DOHH2 (cell line): ENCODE data around the gene TMEM39B.

Experiments
- H3F3A ChIP-seq: fragments of 200-600 bp; sonication (generic), shearing (Covaris generic); 2 replicates; pipeline ENCODE4 v1.6.0; 2016; ENCODE audit warnings: antibody characterized with exemption, mild to moderate bottlenecking; ENCODE audit not compliant: control insufficient read depth, insufficient read depth
- H3K27ac ChIP-seq: fragments of 200-600 bp; sonication (generic); 2 replicates; pipeline ENCODE4 v1.5.1; 2014; ENCODE audit warnings: low read depth, mild to moderate bottlenecking, low read length, moderate library complexity
- H3K27me3 ChIP-seq: fragments of 200-600 bp; sonication (generic); 2 replicates; pipeline ENCODE4 v1.6.1; 2014; ENCODE audit warnings: mild to moderate bottlenecking, low read length, mixed read lengths; ENCODE audit not compliant: control insufficient read depth
- H3K36me3 ChIP-seq: fragments of 200-600 bp; sonication (generic); 2 replicates; pipeline ENCODE4 v1.6.1; 2014; ENCODE audit warnings: mild to moderate bottlenecking, low read length, moderate library complexity, mixed read lengths; ENCODE audit not compliant: control insufficient read depth
- H3K4me1 ChIP-seq: fragments of 200-600 bp; sonication (generic); 2 replicates; pipeline ENCODE4 v1.6.1; 2014; ENCODE audit warnings: mild to moderate bottlenecking, low read length, mixed read lengths; ENCODE audit not compliant: control insufficient read depth
- H3K4me2 ChIP-seq: fragments of 200-600 bp; sonication (generic); 2 replicates; pipeline ENCODE4 v1.6.0; 2014; ENCODE audit warnings: mild to moderate bottlenecking, low read length, moderate library complexity
- H3K4me3 ChIP-seq: fragments of 200-600 bp; sonication (generic); 2 replicates; pipeline ENCODE4 v1.5.1; 2014; ENCODE audit warnings: mild to moderate bottlenecking, low read length, mixed read lengths
- H3K79me2 ChIP-seq: fragments of 200-600 bp; sonication (generic); 2 replicates; pipeline ENCODE4 v1.6.1; 2014; ENCODE audit warnings: mild to moderate bottlenecking, low read length, mixed read lengths; ENCODE audit not compliant: control insufficient read depth
- H3K9me2 ChIP-seq: fragments of 200-600 bp; sonication (generic); replicated peaks from 2 replicates; pipeline ENCODE4 v1.6.1; 2014; ENCODE audit warnings: mild to moderate bottlenecking, low read length, mixed read lengths; ENCODE audit not compliant: control insufficient read depth
- H3K9me3 ChIP-seq: fragments of 200-600 bp; sonication (generic); 2 replicates; pipeline ENCODE4 v1.6.1; 2014; ENCODE audit warnings: antibody characterized with exemption, low read length, mixed read lengths; ENCODE audit not compliant: control insufficient read depth, insufficient read depth
- H4K20me1 ChIP-seq: fragments of 200-600 bp; sonication (generic); 2 replicates; pipeline ENCODE4 v1.6.0; 2014; ENCODE audit warnings: low read depth, mild to moderate bottlenecking, antibody characterized with exemption, low read length, moderate library complexity; ENCODE audit not compliant: control insufficient read depth, insufficient read depth
- CTCF ChIP-seq: fragments of 200-600 bp; sonication (generic); IDR thresholded peaks from one replicate; pipeline ENCODE4 v1.5.1; 2014; ENCODE audit warnings: antibody characterized with exemption, mild to moderate bottlenecking, low read depth, low read length; ENCODE audit not compliant: poor library complexity, severe bottlenecking
- EZH2phosphoT487 ChIP-seq: fragments of 200-600 bp; sonication (generic); IDR thresholded peaks from 2 replicates; pipeline ENCODE4 v1.6.1; 2017; ENCODE audit warnings: borderline replicate concordance, mild to moderate bottlenecking, antibody characterized with exemption, low read length, moderate library complexity, mixed read lengths

The TMEM39B gene

GRCh38 chr1:32107742-32108661 is 35.3 kb downstream of the TMEM39B start, which contains the start of gene KPNA6:
KPNA6 (plus strand) TSS chr1:32108056; CDS start chr1:32108131, 75 bp downstream.
- H3K4me1 ChIP-seq, result peaks cover 31% of the 10 kb centered on the region
- no peaks in the 10 kb centered on the region for H3K27me3 ChIP-seq
- H3K36me3 ChIP-seq, result peaks cover 22% of the 10 kb centered on the region
- peak within 1 kb of the TSS; percentile 72 for H3K4me2 ChIP-seq
- H3K9me2 ChIP-seq, result no peaks in the 10 kb centered on the region
- TF ChIP-seq CTCF (peak; percentile 18), EZH2phosphoT487 (no peak)
- H3K79me2 ChIP-seq, result peaks cover 52% of the 10 kb centered on the region
- H3K27ac ChIP-seq, result peak within 1 kb of the TSS; percentile 71
- 0 out of 2 replicates have a peak, but pooled peaks cover 6% of the 10 kb centered on the region for H3F3A ChIP-seq
- H3K9me3 ChIP-seq, result no peaks in the 10 kb centered on the region
- no peaks in the 10 kb centered on the region; the same call in 1 of the 2 replicates for H4K20me1 ChIP-seq
- H3K4me3 ChIP-seq, result peak within 1 kb of the TSS; percentile 85

- Histone ChIP-seq H3K4me1 (peaks cover 31% of the 10 kb centered on the region), H3K4me3 (no peak overlapping the region), H3K27ac (no peak overlapping the region), H4K20me1 (no peaks in the 10 kb centered on the region; the same call in 1 of the 2 replicates), H3F3A (0 out of 2 replicates have a peak, but pooled peaks cover 3% of the 10 kb centered on the region), H3K79me2 (peaks cover 83% of the 10 kb centered on the region), H3K36me3 (peaks cover 22% of the 10 kb centered on the region), H3K4me2 (peak overlapping the region; percentile 35), H3K27me3 (no peaks in the 10 kb centered on the region), H3K9me2 (no peaks in the 10 kb centered on the region), H3K9me3 (no peaks in the 10 kb centered on the region)
- TF ChIP-seq EZH2phosphoT487 (no peak), CTCF (no peak)
These were observed 38.4 kb downstream of the TMEM39B start for GRCh38 chr1:32111040-32111623.

- Histone ChIP-seq H3K27ac (no peak overlapping the region), H3F3A (0 out of 2 replicates have a peak, but pooled peaks cover 3% of the 10 kb centered on the region), H4K20me1 (no peaks in the 10 kb centered on the region; the same call in 1 of the 2 replicates), H3K4me3 (no peak overlapping the region), H3K9me3 (no peaks in the 10 kb centered on the region), H3K4me2 (no peak overlapping the region), H3K79me2 (peaks cover 90% of the 10 kb centered on the region), H3K36me3 (peaks cover 25% of the 10 kb centered on the region), H3K9me2 (no peaks in the 10 kb centered on the region), H3K4me1 (peaks cover 31% of the 10 kb centered on the region), H3K27me3 (no peaks in the 10 kb centered on the region)
- TF ChIP-seq EZH2phosphoT487 (no peak), CTCF (no peak)
These were observed 39.0 kb downstream of the TMEM39B start for GRCh38 chr1:32111789-32112188.
